HFF-Myc (cell line): Measurements from ENCODE around the gene PTGIR.
A peak's percentile ranks its signal among the peaks of the same experiment; 100 is the strongest.

Experiments
- DNase-seq: peaks from one replicate; pipeline ENCODE4 v3.0.0-alpha.2; 2011; ENCODE audit warnings: low read depth; ENCODE audit errors: extremely low read depth
- H3K4me3 ChIP-seq: replicated peaks from 2 replicates; pipeline ENCODE4 v1.5.1; 2011; ENCODE audit warnings: low read depth, mild to moderate bottlenecking, control low read depth, low read length
- TF ChIP-seq, protein P1 (sequence below): IDR thresholded peaks from 2 replicates; pipeline ENCODE4 v1.5.1; 2012; ENCODE audit warnings: mild to moderate bottlenecking, low read depth, low read length, control low read depth; ENCODE audit errors: missing control alignments

The PTGIR gene

DNA sequence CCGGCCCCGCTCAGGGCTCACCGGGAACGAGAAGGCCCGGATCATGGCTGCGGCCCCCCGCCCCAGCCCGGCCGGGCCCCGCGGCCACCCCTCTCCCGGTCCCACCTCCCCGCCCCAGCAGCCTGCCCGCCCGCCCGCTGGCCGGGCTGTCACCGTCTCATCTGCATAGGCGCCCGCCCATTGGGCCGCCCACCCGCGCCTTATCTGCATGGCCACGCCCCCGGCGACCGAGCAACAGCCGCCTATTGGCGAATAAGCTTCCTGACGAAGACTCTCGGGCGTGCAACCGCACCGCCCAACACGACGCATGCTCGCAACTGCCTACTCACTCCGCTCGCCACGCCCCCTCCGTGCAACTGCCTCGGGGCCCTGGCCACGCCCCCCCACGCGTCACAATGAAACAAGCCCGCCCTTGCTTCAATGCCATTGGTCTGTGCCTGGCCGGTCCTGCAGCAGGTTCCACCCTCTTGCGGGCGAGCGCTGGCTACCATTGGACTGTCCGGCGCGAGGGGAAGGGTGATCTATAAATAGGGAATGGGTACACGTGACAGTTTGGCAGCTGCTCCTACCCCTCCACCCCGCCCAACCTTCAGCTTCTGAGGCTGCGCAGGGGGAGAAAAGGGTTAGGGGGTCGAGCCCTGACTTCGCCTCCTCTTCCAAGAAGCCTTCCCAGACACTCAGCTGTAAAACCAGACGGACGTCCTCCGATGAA lies 36.3 kb upstream of the PTGIR start, which contains the start of gene DACT3:
DACT3 (minus strand) TSS at position 163 of the 712 bp plus-strand sequence; CDS start at position 45, 118 bp downstream.
- TF ChIP-seq, protein P1, sequence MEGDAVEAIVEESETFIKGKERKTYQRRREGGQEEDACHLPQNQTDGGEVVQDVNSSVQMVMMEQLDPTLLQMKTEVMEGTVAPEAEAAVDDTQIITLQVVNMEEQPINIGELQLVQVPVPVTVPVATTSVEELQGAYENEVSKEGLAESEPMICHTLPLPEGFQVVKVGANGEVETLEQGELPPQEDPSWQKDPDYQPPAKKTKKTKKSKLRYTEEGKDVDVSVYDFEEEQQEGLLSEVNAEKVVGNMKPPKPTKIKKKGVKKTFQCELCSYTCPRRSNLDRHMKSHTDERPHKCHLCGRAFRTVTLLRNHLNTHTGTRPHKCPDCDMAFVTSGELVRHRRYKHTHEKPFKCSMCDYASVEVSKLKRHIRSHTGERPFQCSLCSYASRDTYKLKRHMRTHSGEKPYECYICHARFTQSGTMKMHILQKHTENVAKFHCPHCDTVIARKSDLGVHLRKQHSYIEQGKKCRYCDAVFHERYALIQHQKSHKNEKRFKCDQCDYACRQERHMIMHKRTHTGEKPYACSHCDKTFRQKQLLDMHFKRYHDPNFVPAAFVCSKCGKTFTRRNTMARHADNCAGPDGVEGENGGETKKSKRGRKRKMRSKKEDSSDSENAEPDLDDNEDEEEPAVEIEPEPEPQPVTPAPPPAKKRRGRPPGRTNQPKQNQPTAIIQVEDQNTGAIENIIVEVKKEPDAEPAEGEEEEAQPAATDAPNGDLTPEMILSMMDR, result no peak
- peak; percentile 97 for DNase-seq
- peak within 1 kb of the TSS; percentile 63 for H3K4me3 ChIP-seq

DNA sequence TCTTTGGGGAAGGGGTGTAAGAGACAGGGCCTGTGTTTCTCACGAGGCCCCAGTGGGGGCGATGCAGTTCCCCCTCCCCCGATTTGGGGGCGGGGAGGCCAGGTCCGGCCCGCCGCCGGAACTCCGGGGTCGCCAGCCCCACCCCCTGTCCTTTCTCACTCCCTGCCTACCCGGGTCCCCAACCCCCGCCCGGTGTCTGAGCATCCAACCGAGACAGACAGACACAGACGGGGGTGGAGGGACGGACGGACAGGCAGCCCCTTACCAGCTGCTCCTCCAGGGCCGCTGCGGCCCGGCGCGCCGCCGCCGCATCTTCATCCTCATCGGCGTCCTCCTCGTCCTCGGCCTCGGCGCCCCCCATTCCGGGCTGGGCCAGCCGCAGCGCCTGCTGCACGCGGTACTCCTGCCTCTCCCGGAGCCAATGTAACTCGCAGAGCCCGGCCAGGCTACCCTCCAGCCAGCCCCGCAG lies 35.7 kb upstream of the PTGIR start:
- TF ChIP-seq, protein P1, result no peak
- H3K4me3 ChIP-seq, result peak overlapping the region; percentile 63
- DNase-seq, result no peak

DNA sequence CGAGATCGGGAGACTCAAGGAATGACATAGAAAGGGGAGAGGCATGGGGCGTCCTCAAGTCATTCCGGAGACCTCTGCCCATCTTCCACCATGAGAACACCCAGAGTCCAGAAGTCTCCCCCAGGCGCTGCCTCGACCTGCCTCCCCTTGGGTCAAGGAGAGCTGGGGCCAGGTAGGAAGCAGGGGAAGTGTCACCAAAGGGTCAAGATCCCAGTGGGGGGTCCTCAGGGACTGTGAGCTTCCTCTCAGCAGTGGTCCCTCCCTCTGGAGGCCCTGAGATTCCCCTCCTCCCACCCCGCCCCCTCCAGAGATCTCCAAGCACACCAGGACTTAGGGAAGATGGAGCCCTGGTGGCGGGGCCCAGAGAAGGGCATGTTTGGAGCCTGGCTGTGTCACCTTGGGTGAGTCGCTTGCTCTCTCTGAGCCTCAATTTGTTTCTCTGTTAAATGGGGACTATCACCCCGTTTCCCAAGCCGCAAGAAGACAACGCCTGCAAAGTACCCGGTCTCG lies 35.2 kb upstream of the PTGIR start:
- TF ChIP-seq, protein P1, result no peak
- peak overlapping the region; percentile 63 for H3K4me3 ChIP-seq
- DNase-seq, result no peak

DNA sequence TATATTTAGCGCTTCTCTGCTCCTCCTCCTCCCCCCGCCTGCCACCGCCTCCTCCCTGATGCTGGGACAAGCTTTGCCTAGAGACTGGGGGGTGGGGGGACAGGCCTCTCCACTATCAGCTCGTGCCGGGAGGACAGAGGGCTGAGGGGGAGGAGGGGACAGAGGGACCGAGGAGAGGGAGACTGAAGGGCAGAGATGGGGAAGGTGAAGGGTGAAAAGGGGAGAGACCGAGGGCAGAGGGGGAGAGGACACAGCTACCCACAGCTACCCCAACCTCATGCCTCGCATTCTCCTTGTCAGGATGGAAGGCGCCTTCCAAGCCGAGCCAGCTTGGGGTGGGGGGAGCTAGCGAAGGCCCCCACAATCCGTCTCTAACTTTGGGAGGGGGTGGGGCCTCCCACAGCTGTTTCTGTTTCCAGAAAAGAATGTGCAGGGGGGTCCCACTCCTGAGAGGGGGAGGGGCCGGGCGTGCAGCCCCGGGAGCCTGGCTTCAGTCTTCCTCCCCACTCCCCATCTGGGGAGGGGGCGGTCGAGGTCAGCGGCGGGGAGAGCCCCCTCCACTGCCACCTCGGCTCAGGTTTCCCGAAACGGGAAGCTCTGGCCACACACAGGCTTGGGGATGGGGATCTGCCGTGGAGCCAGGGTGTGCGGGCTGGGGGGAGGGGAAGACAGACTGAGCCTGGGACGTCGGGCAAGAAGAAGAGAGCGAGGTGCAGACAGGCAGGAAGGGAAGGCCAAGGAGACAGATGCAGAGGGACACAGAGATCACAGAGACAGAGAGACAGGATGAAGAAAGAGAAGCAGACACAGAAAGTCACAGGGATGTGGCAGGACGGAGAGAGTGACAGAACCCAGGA lies 34.5 kb upstream of the PTGIR start:
- no peak for DNase-seq
- H3K4me3 ChIP-seq, result peak overlapping the region; percentile 63

DNA sequence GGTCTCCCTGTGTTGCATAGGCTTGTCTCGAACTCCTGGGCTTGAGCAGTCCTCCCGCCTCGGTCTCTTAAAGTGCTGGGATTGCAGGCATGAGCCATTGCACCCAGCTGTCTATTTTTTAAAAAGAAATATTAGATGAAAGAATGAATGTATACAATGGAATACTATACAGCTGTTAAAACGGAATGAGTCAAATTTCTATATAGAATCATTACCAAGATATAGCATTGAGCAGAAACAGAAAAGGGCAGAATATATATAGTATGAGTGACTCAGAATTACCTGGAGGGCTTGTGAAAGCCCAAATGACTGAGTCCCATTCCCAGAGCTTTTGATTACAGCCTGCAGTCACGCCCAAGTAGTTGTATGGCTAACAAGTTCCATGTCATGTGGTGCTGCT lies 31.7 kb upstream of the PTGIR start:
- TF ChIP-seq, protein P1, result no peak
- no peak for DNase-seq
- no peak overlapping the region for H3K4me3 ChIP-seq

More for the DNA sequence above, 34.5 kb upstream of the PTGIR start:
- TF ChIP-seq, protein P1, result no peak

DNA sequence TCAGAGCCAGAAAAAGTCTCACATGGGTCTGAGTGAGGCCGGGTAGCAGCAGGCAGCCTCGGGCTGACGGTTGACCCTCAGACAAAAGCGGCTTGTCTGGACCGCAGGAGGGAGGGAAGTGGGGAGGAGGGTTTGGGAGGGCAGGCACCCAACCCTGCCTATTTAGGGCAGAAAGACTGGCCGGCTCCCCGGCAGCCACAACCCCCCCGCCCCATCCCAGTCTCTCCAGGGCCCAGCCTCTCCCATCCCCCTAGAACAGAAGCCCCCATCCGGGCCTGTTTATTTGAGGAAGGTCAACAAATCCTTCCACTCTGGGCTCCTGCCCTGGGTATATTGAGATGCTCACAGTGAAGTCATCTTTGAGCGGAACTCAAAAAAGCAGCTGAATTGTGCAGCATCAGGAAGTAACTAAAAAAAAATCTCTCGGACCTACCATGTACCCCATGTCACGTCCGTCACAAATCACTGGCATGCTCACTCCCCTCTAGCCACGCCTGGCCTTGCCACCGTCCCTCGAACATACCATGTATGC lies 29.8 kb upstream of the PTGIR start:
- no peak overlapping the region for H3K4me3 ChIP-seq
- TF ChIP-seq, protein P1, result no peak
- no peak for DNase-seq
